AG08396 (cell line): ENCODE results near the gene GPRIN2.
"Not testable (repeated sequence)": the region's sequence is repeated elsewhere in the genome, so short reads cannot be mapped to it uniquely, and the experiment has no call there.

Source experiments
- DNase-seq: peaks from one replicate; pipeline ENCODE4 v3.0.0; 2012; ENCODE audit warnings: low spot score, mixed read lengths

Gene GPRIN2

DNA sequence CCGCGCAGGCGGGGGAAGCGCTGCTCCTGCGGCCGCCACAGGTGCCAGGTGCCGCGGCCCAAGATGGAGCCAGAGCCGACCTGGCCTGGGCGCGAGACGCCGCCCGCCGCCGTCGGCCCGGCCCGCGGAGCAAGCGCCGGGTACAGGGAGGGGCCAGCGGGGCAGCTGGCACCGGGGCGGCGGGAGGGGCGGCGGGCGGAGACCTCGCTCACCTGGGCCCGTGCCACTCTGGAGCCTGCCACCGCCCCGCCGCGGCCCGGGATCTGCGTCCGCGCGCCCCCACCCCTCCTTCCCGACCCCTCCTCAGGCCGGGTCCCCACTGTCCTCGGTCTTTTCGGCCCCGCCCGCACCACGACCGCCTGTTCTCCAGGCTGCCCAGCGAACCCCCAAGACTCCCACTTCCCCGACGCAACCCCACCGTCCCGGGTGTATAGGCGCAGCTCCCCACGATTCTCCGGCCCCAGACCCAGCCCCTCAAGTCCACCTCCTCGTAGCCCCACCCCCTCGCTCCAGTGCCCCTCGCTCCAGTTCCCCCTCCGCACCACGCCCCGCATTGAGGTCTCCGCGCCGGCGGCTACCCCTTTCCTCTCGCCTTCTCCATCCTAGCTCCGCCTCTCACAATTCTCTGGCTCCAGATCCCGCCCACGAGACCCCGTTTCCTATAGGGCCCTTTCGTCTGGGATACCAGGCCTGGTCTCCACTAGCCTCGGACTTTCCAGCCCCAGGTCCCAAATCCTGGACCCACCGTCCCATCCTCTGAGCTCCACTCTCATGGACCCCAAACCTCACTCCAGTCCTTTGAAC, at the start of gene GPRIN2:
TSS of gene GPRIN2 (minus strand) at position 144 of the 804 bp plus-strand sequence. CDS start 5,922 bp downstream, outside the sequence.
- no peak for DNase-seq

DNA sequence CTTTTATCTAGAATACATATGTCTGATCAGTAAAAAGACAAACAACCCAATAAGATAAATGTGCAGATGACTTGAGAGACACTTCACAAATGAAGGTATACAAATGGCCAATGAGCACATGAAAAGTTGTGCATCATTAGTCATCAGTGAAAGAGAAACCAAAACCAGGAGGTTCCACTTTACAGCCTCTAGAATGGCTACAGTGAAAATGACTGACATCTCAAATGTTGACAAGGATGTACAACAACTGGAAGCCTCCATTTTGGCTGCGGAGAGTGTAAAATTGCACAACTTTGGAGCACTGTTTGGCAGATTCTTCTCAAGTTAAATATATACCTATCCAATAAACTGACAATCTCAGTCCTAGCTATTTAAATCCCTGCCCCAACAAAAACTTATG, 44.1 kb upstream of the GPRIN2 start:
- not testable (repeated sequence) for DNase-seq

DNA sequence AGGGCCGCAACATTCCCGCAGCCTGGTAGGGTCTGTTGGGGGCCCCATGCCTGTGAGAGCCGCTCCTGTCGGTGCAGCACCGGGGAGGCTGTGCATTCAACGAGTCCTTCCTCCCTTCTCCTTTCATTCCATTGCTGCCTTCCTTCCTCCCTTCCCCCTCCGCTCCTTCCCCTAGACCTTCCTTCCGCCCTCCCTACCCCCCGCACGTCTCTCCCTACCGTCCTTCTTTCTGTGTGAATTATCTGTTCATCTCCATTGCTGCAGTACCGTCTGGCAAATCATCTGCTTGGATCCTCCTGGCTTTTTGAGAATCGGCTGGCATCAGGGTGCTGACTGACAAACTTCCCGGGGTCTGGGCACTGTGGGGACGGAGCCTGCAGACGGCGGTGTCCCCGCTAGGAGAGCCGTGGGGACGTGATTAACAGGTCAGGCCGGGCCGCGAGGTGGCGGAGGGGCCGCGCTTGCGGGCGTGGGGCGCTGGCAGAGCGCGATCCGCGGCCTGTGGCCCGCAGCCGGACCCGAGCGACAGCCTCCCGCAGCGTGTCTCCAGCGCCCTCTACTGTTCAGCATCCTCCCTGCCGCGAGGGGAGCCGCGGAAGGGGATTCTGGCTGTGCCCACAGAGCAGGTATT, 41.3 kb upstream of the GPRIN2 start:
- not testable (repeated sequence) for DNase-seq

DNA sequence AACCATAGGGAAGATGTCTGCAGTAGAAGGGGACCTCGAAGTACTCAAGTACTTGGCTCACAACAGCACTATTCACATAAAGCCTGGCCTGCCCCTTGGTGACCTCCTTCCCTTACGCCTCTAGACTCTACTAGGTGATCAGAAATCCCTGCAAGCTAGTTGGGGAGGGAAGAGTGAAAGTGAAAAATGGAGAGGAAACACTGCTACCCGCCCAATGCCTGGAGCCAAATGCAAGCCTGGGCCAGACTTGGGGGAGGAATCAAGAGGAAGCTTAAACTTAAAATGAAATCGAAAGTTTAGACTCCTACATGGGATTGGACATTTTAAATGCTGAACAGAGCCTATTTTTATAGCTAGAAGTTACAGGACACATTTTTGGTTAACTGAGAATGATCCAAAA, 40.1 kb upstream of the GPRIN2 start:
- DNase-seq: not testable (repeated sequence)

DNA sequence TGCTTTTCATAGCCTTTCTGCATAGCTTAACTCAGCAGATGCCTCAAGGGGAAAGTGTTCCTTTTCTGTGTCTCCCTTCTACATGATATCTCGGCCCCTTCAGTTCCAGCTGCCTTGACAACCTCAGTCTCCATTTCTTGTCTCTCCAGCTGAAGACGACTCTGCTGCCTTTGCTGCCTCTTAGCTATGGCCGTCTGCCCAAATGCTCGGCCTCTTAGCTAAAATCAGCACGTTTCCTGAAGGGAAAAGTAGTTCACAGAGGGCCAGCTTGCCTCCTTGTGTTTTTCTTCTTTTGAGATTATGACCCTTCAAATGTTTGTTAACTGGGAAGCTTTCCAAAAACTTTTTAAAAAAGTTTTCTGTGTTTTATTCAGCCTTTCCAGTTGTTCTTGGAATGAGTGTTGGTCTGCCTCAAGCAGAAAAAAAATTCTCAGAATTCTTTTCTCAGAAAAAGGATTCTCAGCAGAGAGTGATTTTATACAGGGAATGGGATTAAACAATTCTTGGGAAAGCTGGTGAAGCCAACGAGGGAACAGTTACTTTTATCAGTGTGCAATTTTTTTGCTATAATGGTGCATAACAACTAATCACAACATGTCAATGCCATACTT, 38.1 kb upstream of the GPRIN2 start:
- not testable (repeated sequence) for DNase-seq

DNA sequence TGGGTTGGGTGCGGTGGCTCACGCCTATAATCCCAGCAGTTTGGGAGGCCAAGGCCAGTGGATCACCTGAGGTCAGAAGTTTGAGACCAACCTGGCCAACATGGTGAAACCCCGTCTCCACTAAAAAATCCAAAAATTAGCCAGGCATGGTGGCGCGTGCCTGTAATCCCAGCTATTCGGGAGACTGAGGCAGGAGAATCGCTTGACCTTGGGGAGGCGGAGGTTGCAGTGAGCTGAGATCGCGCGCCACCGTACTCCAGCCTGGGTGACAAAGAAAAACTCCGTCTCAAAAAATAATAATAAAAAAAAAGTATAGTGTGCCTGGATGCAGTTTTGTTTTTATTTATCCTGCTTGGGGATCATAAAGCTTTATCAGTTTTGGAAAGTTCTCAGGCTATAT, 36.8 kb upstream of the GPRIN2 start:
- DNase-seq: not testable (repeated sequence)

DNA sequence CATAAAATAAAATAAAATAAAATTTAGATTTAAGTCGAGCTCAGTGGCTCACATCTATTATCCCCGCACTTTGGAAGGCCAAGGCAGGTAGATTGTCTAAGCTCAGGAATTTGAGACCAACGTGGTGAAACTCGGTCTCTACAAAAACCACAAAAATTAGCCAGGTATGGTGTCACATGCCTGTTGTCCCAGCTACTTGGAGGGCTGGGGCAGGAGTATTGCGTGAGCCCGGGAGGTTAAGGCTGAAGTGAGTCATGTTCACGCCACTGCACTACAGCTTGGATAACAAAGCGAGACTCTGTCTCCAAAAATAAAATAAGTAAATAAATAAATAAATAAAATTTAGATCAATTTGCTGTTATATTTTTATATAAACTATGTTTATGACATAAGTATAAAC, 34.6 kb upstream of the GPRIN2 start:
- not testable (repeated sequence) for DNase-seq

DNA sequence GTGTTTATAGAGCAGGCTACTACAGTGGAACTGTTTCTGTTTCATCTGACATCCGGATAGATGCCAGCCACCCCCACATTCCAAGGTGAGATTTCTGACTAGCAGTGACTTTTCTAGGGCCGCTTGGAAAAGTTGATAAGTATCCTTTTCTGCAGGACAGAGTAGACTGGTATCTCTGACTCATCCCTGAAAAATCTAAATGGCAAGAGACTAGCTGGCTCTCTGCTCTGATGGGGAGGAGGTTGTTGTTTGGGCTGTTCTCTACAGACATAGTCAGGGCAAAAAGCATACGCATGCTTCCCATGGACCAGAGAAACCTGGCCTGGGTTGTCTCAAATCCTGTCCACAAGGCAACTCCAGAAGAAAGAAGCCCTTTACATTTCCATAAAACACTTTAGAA, 33.1 kb upstream of the GPRIN2 start:
- not testable (repeated sequence) for DNase-seq

DNA sequence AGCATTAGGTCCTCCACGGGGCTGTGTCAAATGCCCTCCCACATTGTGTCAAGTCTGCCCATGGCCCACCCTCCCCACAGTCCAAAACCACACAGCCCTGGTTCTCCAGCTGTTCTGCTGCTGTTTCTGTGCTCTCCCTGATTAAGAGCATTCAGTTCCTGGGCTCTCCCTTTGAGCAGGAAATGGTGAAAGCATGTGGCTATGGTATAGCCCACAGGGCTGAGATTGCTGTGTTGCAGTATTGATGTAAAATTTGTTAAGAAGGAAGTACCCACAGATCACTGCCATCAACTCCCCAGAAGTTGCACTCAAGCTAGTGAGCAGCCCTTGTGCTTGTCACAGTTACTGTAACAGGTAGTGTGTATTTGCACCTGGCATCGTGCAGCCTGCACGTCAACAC, 31.8 kb upstream of the GPRIN2 start:
- not testable (repeated sequence) for DNase-seq

DNA sequence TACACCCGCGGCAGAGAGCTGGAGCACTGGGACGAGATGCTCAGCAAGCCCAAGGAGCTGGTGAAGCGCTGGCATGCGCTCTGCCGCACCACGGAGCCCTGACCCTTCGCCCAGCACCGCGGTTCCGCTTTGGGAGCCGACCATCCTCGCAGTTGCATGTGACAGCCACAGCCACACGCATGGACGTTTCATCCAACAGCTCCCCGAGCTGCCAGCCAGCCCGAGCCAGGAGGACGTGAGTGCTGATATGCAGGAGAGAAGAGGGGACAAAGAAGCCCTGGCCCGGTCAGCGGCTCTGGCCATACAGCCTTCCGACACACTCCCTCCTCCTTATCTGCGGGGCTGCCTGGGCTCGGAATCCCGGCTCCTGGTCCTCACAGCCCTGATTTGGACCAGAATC, 31.1 kb upstream of the GPRIN2 start:
- DNase-seq: not testable (repeated sequence)

DNA sequence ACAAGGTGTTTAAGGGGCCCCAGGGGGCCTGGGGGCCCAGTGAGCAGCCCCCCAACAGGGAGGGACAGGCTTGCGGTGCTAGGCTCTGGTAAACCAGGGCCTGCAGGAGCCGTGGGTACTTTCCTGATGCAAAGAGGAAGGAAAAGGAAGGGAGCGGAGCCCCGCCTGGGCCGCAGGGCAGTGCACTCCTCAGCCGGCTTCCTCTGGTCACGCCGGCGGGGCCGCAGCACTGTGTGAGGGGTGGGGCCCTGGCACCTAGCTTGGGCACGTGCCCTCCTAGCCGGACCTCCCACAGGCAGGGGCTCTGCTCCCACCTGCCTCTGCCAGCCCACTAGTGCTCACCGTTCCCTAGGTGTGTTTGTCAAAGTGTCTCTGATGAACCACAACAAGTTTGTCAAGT, 28.8 kb upstream of the GPRIN2 start:
- not testable (repeated sequence) for DNase-seq

DNA sequence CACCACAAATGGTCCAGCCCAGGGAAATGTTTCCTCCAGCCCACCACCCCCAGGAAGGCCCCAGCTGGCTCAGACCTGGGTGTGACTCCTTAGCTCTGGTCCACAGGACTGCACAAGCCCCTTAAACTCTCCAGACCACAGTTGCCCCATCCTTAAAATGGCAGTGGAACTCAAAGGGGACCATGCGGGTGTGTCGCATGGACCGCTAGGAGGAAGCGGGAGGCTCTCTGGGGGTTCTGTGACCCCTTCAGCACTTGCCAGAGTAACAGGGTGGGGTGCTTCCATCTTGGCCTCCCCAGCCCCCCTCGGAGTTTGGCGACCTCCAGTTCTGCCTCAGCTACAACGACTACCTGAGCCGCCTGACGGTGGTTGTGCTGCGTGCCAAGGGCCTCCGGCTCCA, 27.7 kb upstream of the GPRIN2 start:
- DNase-seq: not testable (repeated sequence)

DNA sequence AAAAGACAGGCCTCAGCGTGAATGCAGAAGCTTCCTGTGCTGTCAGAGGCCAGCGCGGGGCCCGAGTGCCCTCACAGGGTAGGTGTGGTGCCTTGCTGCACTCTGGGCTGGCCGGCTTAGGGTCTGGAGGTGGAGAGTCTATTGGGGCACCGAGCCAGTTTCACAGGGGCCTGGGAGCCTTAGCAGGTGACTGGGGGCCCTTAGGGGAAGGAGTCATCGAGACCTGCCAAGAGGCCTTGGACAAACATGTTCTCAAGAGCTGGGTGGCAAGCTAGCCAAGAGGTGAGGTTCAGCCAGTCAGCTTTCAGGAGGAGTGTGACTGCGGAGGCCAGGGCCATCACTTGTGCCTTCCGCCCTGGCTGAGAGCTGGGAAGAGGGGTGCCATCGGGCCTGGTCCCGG, 26.1 kb upstream of the GPRIN2 start:
- not testable (repeated sequence) for DNase-seq

DNA sequence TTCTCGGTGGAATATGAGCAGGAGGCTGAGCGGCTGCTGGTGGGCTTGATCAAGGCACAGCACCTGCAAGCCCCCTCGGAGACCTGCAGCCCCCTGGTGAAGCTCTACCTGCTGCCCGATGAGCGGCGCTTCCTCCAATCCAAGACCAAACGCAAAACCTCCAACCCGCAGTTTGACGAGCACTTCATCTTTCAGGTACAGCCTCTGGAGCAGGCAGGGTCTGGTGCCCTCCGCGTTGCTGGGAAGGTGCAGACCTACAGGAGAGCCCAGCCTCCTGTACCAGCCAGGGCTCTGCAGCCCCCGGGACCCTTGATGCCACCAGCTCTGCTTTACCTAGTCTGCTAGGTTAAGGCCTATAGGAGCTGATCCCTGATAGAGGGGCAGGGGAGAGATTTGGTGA, 25.5 kb upstream of the GPRIN2 start:
- not testable (repeated sequence) for DNase-seq

DNA sequence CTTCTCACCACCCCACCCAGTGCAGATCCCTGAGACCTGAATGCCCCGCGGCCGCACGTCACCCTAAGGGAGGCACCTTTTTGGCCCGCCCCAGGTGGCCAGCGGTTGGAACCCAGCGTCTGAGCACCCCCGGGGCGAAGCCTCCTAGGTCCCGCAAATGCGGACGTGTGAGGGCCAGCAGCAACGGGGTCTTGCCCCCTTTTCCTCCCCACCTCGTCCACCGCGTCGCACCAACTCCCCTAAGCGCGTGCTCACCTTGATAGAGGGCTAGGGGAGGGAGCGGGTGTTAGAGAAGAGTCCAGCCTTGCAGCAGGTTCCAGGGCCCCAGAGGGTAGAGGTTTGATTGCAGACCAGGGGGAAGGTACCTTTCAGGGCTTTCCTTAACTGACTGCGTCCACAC, 22.9 kb upstream of the GPRIN2 start:
- not testable (repeated sequence) for DNase-seq

DNA sequence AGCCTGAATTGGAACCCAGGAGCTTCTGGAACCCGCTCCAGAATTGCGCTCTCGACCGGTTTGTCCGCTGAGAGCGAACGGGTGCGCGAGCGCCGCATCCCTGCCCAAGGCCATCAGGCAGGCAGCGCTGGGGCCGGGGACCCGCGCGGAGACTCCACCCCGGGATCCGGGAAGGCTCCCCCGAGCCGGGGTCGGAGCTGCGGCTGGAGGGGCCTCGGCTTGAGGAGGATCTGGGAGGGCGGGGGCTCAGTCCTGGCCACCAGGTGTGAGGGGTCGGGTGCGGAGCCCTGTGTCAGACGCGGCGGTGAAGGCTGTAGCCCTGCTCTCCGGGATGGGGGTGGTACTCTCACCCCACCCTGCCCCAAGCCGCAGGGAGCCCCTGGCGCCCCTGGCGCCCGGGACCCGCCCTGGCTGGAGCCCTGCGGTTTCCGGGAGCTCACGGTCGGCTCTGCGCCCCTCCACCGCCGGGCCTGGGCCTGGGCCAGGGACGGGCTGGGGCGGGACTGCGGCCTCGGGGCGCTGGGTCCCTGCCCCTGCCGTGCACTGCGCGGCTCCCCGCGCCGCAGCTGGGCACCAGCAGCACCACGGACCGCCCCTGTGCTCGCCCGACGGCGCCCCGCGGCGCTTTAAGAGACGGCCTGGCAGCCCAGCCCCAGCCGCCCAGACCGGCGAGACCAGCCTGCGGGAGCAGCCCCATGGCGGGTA, 22.2 kb upstream of the GPRIN2 start, which contains the start of gene SYT15:
TSS of gene SYT15 (plus strand) at position 655 of the 705 bp plus-strand sequence. CDS start at position 696, 41 bp downstream.
- not testable (repeated sequence) for DNase-seq

DNA sequence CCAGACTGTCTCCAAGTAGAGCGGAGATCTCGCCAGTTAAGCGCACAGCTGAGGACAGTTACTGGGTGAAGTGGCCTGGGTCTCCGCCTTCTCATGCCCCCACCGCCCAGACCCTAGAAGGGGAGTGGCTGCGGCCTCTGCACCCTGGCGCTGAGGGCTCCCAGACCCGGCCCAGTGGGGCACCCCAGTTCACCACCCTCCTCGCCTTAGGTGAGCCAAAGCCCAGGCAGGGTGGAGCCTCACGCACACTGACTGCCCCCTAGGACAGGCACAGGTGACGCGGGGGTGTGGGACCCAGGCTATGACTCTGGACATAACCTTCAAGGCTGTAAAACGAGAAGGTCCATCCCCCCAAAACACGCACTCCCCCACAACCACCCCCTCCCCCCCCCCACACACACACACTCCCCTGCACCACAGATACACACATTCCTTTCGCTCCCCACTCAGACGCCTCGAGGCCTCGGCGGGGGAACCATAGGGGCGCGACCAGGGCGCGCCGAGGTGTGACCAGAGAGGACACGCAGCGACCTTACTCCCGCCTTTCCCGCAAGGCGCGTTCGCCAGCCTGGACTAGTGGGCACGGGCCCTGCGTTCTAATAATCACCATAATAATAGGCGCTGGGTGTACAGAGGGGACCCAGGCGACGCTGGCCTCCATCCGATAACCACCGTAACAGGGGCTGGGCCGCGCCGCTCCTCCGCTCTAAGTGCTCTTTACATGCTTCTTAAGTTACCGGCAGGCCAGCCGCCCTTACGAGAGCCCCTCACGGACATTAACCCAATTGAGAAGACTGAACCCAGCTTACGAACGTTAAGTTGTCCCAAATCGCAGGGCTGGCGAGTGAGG, 21.4 kb upstream of the GPRIN2 start:
- not testable (repeated sequence) for DNase-seq

DNA sequence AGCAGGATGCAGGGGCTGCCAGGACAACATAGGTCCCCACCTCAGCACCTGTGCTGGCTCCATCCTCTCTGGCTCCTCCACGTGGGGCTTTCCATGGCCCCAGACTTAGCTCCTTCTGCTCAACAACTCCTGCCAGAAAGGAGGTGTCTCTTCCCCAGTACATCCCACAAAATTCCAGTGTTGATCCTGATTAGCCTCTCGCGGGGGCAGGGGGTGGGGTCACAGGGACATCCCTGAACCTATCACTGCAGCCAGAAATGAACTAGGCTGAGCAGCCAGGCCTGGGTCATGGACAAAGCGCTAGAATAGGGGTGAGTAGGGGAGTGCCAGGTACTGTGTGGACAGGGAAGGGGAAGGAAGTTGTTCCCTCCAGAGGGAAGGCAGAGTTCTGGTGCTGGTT, 17.4 kb upstream of the GPRIN2 start:
- not testable (repeated sequence) for DNase-seq

DNA sequence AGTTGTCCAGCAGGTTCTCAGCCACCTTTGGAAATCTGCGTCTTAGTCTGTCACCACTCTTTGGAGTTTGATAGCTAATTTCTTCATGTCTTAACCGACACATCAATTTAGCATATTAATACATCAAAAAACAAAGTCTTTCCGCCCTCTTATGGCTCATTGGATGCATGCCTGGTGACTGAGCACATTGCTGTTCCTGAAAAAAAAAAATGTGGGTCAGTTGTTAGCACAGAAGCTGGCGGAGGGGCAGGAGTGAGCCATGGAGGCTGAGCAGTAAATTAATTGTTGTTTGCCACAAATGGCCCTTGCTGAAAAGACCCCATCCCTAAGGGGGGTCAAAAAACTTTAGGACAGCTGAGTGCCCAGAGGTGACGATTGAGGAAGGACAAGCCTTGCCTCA, 16.9 kb upstream of the GPRIN2 start:
- DNase-seq: not testable (repeated sequence)

DNA sequence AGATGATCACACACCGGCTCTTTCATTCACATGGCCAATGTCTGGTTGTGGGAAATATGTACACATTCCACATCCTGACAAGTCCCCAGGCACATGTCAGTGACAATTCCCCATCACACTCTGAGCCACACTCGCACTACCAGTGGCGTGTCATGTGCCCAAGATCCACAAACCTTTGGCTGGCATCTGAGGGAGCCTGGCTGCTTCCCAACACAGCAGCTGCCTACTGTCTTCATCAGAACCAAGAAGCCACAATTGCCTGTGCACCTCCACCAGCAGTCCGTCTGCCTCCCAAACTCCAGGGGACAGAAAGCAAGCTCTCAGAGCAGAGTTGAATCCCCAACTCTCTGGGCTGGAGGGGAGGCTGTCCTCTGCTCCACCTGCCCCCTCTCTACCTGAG, 16.3 kb upstream of the GPRIN2 start:
- DNase-seq: not testable (repeated sequence)

DNA sequence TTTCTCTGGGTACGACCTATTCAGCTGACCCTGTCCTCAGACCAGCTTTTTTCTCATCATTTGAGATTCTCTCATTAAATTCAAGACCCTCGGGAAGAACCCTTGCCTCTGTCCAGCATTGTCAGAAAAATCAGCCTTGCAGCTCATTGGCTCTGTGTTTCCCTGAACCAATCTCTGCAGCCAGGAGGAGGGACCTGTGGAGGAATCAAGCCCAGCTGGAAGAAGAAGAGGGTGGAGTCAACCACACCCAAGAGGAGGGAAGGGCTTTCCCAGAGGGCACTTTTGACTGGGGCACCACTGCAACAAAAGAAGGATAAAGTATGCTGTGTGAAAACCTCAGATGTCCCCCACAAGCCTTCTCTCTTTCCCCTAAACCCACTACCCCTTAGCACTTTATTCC, 14.2 kb upstream of the GPRIN2 start:
- DNase-seq: not testable (repeated sequence)
